ENCODE measurements around the gene YEATS2.
"Not testable (repeated sequence)": the region's sequence is repeated elsewhere in the genome, so short reads cannot be mapped to it uniquely, and the experiment has no call there.

The YEATS2 gene

DNA sequence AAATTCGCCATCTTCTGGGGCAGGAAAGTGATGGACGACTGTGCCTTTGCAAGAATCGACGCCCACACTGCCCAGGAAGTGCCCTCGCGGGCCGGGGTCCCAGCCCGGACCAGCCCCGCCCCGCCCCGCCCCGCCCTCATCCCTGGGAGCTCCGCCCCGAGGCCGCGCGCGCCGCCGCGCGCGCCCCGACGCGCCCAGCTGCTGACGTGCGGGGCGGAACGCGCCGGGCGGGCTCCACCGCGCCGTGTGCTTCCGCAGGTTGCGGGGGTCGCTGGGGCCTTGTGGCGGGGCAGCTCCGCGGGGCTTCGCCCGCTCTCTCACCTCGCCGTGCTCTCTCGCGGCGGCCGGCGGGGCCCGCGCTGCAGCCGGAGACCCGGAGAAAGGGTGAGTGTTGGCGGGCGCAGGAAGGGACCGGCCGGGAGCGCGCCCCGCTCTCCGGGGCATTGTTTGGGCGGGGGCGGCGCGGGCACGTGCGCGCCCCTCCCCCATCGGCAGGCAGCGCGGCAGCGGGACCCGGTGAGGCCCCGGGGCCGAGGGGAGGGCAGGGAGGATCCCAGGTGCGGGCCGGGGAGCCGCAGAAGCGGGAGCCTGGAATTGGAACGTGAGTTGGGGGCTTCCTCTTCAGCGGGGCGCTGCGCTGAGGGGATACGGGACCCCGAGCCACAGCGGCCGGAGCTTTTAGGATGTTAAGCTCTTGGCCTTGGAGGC, at the start of gene YEATS2:
Gene YEATS2, plus strand, starts transcription at position 188 of the 708 bp plus-strand sequence. CDS start 17,366 bp downstream, outside the sequence.
- FAIRE-seq (no peak), DNase-seq (ENCODE audit: low spot score) (peak; percentile 30)

DNA sequence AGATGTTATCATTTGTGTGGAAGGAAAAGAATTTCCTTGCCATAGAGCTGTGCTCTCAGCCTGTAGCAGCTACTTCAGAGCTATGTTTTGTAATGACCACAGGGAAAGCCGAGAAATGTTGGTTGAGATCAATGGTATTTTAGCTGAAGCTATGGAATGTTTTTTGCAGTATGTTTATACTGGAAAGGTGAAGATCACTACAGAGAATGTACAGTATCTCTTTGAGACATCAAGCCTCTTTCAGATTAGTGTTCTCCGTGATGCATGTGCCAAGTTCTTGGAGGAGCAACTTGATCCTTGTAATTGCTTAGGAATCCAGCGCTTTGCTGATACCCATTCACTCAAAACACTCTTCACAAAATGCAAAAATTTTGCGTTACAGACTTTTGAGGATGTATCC, 47.0 kb upstream of the YEATS2 start:
- FAIRE-seq (no peak), DNase-seq (ENCODE audit: low spot score) (no peak)

- FAIRE-seq (no peak), DNase-seq (ENCODE audit: low spot score) (no peak)
Measured at GRCh38 chr3:183653209-183654064, 44.2 kb upstream of the YEATS2 start.

GRCh38 chr3:183654727-183655126, 42.9 kb upstream of the YEATS2 start:
- DNase-seq (ENCODE audit: low spot score) (no peak), FAIRE-seq (no peak)

GRCh38 chr3:183662099-183662498, 35.5 kb upstream of the YEATS2 start:
- DNase-seq (ENCODE audit: low spot score) (no peak), FAIRE-seq (no peak)

DNA sequence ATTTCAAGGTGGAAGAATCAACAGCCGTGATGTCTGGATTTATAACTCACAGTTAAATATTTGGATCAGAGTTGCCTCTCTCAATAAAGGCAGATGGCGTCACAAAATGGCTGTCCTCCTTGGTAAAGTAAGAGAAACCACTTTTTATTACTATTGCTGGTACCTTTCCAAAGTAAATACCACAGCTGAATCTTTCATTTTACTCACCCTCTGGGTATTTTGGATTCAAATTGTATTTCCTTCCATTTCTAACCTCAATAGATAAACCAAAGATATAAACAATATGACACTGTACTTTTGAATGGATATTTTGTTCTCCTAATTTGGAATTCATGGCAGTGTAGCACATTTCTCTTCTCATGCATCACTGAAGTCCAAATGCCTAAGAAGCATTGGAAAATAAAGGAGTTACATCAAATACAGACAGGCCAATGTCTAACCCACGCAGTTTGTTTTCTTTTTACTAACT, 32.6 kb upstream of the YEATS2 start:
- peak; percentile 49 for FAIRE-seq
- DNase-seq (ENCODE audit: low spot score), result peak; percentile 62

DNA sequence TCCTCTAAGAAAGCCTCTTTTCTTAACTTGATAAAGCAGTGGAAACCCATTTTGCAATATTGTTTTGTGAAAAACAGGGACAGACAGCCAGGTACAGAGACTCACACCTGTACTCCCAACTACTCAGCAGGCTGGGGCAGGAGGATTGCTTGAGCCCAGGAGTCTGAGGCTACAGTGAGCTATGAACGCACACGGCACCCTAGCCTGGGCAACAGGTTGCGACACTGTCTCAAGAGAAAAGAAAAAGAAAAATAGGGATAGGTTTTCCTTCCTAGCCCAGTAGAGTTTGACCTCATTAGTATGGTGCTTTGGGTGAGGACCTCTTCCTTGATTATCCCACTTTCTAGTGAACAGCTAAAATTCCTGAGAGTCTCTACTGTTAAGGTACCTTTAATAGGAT, 17.5 kb upstream of the YEATS2 start:
- FAIRE-seq, result no peak
- DNase-seq (ENCODE audit: low spot score), result no peak

GRCh38 chr3:183687705-183688104, 9.9 kb upstream of the YEATS2 start:
- no peak for DNase-seq (ENCODE audit: low spot score)
- FAIRE-seq, result no peak

GRCh38 chr3:183688874-183689273, 8.7 kb upstream of the YEATS2 start:
- DNase-seq (ENCODE audit: low spot score) (no peak), FAIRE-seq (no peak)

- DNase-seq (ENCODE audit: low spot score); FAIRE-seq: not testable (repeated sequence)
Measured at GRCh38 chr3:183689621-183690020, 8.0 kb upstream of the YEATS2 start.

DNA sequence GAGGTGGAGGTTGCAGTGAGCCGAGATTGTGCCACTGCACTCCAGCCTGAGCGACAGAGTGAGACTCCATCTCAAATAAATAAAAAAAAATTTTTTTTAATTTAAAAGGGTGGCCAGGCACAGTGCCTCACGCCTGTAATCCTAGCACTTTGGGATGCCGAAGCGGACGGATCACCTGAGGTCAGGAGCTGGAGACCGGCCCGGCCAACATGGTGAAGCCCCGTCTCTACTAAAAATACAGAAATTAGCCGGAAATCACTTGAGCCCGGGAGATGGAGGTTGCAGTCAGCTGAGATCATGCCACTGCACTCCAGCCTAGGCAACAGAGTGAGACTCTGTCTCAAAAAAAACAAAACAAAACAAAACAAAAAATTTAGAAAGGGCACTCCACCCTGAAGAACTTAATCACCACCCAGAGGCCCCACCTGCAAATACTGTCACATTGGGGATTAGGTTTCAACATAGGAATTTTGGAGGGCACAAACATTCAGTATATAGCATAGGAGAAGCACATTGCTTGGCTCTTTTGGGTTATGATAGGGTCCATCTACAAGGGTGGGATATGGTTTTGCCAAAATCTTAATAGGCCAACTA, 7.1 kb upstream of the YEATS2 start:
- FAIRE-seq (no peak), DNase-seq (ENCODE audit: low spot score) (no peak)

- FAIRE-seq (no peak), DNase-seq (ENCODE audit: low spot score) (no peak)
Measured at GRCh38 chr3:183692436-183692835, 5.2 kb upstream of the YEATS2 start.

GRCh38 chr3:183695569-183696364, 1.8 kb upstream of the YEATS2 start:
- no peak for DNase-seq (ENCODE audit: low spot score)
- no peak for FAIRE-seq

DNA sequence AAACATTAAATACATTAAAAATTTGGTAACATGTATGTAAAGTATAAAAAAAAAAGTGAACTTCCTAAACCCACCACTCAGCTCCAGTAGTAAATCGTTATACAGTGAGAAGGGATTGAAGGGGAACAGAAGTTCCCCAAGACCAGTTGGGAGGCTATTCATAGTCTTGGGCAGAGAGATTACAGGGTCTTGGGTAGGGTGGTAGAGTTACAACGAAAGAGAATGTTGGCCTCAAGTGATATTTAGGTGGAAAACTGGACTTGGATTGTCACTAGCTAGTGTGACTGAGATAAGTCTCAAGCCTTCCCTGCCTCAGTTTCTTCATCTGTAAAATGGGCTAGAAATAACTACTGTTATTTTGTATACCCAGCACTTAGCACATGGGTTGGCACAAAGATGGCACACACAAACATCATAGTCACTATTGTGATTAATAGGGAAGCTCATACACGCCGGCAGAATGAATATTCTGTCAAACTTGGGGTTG, 431 bp upstream of the YEATS2 start:
- DNase-seq (ENCODE audit: low spot score) (no peak), FAIRE-seq (no peak)

GRCh38 chr3:183698318-183698751, 738 bp downstream of the YEATS2 start:
- FAIRE-seq, result no peak
- no peak for DNase-seq (ENCODE audit: low spot score)

DNA sequence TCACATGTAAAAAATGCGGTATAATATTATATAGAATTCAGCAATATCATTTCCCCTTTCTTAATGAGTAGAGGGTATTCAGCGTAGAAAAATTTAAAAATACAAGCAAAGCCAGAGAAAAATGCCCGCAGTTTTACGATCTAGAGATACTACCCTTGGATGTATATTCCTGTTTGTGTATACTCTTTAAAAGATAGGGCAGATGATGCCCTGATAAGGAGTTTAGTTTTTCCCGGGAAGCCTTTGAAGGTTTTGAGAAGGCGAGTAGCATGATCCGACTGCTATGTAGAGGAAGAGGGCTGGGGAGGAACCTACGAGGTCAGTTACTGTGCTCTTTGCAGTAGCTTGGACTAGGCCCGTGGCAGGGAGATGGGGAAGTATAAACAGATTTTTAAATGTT, 1.2 kb downstream of the YEATS2 start:
- FAIRE-seq (no peak), DNase-seq (ENCODE audit: low spot score) (no peak)

DNA sequence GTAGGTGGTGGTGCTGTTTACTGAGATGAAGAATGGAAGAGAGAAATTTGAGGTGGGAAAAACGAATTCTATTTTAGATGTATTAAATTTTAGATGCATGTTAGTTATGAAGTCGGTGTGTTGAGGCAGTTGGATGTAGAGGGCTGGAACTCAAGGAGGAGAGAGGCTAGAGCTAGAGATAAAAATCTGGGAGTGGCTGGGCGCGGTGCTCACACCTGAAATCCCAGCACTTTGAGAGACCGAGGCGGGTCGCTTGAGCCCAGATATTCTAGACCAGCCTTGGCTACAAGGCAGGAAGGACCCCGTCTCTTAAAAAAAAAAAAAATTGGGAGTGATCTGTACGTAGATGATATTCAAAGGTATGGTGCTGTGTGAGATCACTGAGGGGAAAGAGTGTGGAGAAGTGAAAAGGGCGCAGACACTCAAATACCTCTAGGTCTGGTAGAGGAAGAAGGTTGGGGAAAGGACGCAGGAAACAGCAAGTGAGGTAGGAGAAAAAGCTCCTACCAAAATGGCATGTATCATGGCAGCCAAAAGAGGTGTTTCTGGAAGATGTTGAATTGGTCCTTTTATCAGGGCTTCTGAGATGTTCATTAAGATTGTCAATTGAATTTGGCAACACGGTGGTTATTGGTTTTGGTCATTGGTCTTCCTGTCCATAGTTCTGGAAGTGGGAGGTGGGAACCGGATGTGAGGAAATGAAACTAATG, 1.8 kb downstream of the YEATS2 start:
- no peak for DNase-seq (ENCODE audit: low spot score)

DNA sequence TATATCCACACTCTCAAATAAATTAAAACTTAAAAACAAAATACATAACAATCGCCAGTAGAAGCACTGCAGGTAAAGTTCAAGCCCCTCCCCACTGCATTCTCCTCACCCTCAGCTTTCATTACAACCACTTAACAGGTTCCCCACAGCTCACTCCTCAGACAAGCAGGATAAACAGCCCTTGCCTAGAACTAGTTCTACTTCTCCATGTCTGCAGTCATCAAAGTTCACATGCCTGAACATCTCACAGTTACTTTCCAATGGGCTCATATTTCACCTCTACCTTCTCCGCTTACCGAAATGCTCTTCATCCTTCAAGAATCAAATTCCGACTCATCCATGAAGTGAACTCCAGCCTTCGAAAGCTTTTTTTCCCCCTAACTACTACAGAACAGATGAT, 4.1 kb downstream of the YEATS2 start:
- FAIRE-seq (no peak), DNase-seq (ENCODE audit: low spot score) (no peak)

More for the DNA sequence above, 1.8 kb downstream of the YEATS2 start:
- no peak for FAIRE-seq

DNA sequence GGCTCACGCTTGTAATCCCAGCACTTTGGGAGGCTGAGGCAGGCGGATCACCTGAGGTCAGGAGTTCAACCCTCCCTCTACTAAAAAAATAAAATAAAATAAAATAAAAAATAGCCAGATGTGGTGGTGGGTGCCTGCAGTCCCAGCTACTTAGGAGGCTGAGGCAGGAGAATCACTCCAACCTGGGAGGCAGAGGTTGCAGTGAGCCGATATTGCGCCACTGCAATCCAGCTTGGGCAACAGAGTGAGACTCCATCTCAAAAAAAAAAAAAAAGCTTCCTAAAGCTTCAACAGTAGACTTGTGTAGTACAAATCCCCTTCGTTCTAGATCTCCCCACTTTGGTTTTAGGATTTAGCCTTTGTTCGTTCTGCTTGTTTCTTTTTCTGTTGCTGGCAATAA, 6.3 kb downstream of the YEATS2 start:
- DNase-seq (ENCODE audit: low spot score); FAIRE-seq: not testable (repeated sequence)

DNA sequence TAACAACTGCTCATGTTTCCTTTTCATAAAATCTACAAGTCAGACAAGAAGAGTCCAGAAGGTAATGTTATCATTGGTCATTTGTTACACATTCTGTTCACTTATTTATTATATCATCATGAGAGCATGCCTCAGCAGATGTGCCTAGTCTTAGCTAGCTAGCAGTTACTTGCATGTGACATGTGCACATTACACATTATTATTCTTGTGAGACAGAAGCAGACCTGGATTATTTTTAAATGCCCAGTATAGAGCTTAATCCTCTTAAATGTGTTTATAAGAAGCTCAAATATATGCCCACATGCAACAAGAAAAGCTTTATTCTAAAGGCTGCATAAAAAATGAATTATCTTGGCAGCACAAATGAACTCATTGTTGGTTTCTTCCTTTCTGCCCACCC, 12.6 kb downstream of the YEATS2 start:
- no peak for FAIRE-seq
- DNase-seq (ENCODE audit: low spot score), result no peak

Data from RCC 7860 (cell line).